AG04449 (cell line): Measurements from ENCODE around the gene TTLL5.

ENCODE experiments used
- CTCF ChIA-PET: fragments of 350-600 bp; formaldehyde crosslinking; extraction: SDS; loops from one replicate; lab custom pipeline; 2021; ENCODE audit warnings: antibody characterized with exemption; lab: Yijun Ruan, JAX
- POLR2A ChIA-PET: fragments of 400-600, 350-600 bp; formaldehyde crosslinking; extraction: SDS; loops from one replicate; lab custom pipeline; 2020; ENCODE audit warnings: antibody characterized with exemption, inconsistent platforms; lab: Yijun Ruan, JAX
- DNase-seq: peaks from one replicate; pipeline ENCODE4 v3.0.0-alpha.2; 2010; ENCODE audit warnings: low read depth, low spot score
- H3K4me3 ChIP-seq: 2 replicates; pipeline ENCODE4 v1.5.1; 2011; ENCODE audit warnings: low read depth, mild to moderate bottlenecking, control low read depth, low read length
- CTCF ChIP-seq: IDR thresholded peaks from one replicate; pipeline ENCODE4 v1.5.1; 2011; ENCODE audit warnings: mild to moderate bottlenecking, moderate library complexity, low read length, control low read depth, inconsistent platforms; ENCODE audit not compliant: insufficient read depth; ENCODE audit errors: missing control alignments

The TTLL5 gene

GRCh38 chr14:75811136-75811829 lies 150.2 kb downstream of the TTLL5 start:
- no peak overlapping the region for H3K4me3 ChIP-seq
- ChIA-PET CTCF (interaction anchor here (0.8 to 5.7 kb wide), 3 partner anchors 17 to 170 kb away, joined by 5 to 32 read pairs (median 8); partner anchors contain the start of gene TGFB3), POLR2A (no interaction called here)
- no peak for DNase-seq
- no peak for TF ChIP-seq CTCF

DNA sequence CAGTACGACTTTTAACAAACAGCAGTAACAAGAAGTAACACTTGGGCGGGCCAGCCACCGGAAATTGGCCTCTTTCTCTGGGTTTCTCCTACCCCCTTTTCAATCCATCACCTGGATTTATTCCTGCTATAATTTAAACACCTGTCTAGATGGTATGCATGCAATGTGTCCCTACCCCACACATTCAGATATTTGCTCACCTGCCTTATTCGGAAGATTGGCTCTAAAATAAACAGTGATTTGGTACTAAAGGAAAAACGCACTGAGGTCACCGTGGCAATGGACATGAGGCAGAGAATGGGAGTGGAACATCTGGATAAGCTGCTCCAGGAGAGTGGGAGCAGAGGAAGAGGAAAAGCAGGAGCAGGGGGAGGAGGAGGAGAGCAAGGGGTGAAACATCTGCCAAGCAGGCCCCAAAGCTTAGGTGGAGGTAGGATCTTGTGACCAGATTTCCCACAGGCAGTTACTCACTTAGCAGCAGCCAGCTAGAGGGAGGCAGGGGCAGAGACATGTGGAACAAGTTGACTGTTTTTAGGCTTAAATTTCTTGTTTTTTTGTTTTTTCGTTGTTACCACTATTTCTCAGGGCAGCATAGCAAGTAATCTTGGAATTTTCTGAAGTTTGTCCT lies 150.9 kb downstream of the TTLL5 start:
- POLR2A ChIA-PET = no interaction called here
- CTCF ChIA-PET = interaction anchor here (0.8 to 5.7 kb wide), 5 partner anchors 11 to 169 kb away, joined by 3 to 32 read pairs (median 5); partner anchors contain the start of gene TGFB3
- DNase-seq = no peak
- H3K4me3 ChIP-seq = no peak overlapping the region
- TF ChIP-seq CTCF = no peak

DNA sequence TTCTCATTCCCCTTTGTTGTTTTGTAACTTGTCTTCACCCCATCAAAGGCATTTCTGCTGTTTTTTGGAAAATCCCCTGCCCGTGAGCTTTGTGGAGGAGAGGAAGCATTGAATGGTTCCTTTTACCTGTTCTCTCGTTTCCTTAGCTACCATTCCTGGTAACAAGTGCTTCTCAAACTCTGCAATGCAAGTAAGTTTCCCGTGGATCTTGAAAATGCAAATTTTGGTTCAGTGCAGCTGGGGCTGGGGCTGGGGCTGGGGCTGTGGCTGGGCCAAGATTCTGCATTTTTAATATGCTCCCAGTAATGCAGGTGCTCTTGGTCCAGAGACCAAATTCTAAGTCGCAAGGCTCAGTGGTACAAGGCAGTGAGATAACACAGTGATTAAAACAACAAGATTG lies 151.6 kb downstream of the TTLL5 start:
- ChIA-PET POLR2A (no interaction called here), CTCF (interaction anchor here (0.8 to 5.7 kb wide), 5 partner anchors 10 to 168 kb away, joined by 3 to 32 read pairs (median 4); partner anchors contain the start of gene TGFB3)
- no peak for TF ChIP-seq CTCF
- no peak for DNase-seq
- no peak overlapping the region for H3K4me3 ChIP-seq

DNA sequence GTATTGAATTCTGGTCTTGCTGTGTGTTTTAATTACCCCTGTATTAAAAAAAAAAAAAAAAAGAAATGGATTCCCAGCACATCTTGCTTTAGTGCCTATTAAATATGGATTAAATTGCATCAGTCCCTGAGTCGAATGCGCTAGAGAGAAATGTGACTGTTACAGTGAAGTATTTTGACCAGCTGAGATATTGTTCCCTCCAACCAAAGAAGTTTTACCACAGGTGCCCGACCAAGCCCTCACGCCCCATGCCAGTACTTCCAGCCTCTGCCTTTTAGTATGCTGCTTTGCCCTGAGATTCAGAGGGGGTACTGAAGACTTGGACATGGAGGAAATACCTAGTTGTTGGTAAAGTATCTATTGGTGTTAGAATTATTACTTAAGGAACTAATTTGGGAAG lies 159.7 kb downstream of the TTLL5 start:
- POLR2A ChIA-PET = interaction anchor here (1.5 kb wide), 1 partner anchor 162 kb away, joined by 3 read pairs; the partner anchor contains the start of gene TGFB3

GRCh38 chr14:75821831-75822521 lies 160.9 kb downstream of the TTLL5 start:
- ChIA-PET CTCF (interaction anchor here (0.9 to 4.2 kb wide), 8 partner anchors 9 to 157 kb away, joined by 3 to 17 read pairs (median 3); no protein-coding TSS in a partner anchor), POLR2A (interaction anchor here (0.6 to 1.5 kb wide), 3 partner anchors 18 to 160 kb away, joined by 3 read pairs; partner anchors contain the start of gene TGFB3)
- DNase-seq = no peak
- H3K4me3 ChIP-seq = no peak overlapping the region
- TF ChIP-seq CTCF = no peak

More for the DNA sequence above, 159.7 kb downstream of the TTLL5 start:
- CTCF ChIA-PET = interaction anchor here (0.9 kb wide), 1 partner anchor 111 kb away, joined by 3 read pairs; no protein-coding TSS in a partner anchor
- H3K4me3 ChIP-seq = no peak overlapping the region
- no peak for DNase-seq
- no peak for TF ChIP-seq CTCF
